Hepatocyte (in vitro differentiated cells): ENCODE results near the gene MEGF11.

Source experiments
- EZH2 ChIP-seq: fragments of 200-600 bp; sonication (generic); IDR thresholded peaks from 2 replicates; pipeline ENCODE4 v1.6.1; 2016; ENCODE audit warnings: antibody characterized with exemption, mild to moderate bottlenecking, borderline replicate concordance
- EZH2phosphoT487 ChIP-seq: fragments of 200-600 bp; sonication (generic); IDR thresholded peaks from one replicate; pipeline ENCODE4 v1.6.1; 2018; ENCODE audit warnings: antibody characterized with exemption, mild to moderate bottlenecking, low read depth, moderate library complexity; ENCODE audit not compliant: unreplicated experiment, severe bottlenecking
- TF ChIP-seq, protein P1 (sequence below): fragments of 200-600 bp; sonication (generic); IDR thresholded peaks from 2 replicates; pipeline ENCODE4 v1.5.1; 2016; ENCODE audit warnings: antibody characterized with exemption, mild to moderate bottlenecking; ENCODE audit not compliant: poor library complexity

GRCh38 chr15:66128116-66128680 is 125.4 kb downstream of the MEGF11 start:
- TF ChIP-seq, protein P1, sequence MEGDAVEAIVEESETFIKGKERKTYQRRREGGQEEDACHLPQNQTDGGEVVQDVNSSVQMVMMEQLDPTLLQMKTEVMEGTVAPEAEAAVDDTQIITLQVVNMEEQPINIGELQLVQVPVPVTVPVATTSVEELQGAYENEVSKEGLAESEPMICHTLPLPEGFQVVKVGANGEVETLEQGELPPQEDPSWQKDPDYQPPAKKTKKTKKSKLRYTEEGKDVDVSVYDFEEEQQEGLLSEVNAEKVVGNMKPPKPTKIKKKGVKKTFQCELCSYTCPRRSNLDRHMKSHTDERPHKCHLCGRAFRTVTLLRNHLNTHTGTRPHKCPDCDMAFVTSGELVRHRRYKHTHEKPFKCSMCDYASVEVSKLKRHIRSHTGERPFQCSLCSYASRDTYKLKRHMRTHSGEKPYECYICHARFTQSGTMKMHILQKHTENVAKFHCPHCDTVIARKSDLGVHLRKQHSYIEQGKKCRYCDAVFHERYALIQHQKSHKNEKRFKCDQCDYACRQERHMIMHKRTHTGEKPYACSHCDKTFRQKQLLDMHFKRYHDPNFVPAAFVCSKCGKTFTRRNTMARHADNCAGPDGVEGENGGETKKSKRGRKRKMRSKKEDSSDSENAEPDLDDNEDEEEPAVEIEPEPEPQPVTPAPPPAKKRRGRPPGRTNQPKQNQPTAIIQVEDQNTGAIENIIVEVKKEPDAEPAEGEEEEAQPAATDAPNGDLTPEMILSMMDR, result no peak
- TF ChIP-seq EZH2 (no peak), EZH2phosphoT487 (no peak)
